ENCODE data around the gene SULT6B1. TPM values are rescaled to one million over a fixed set of nuclear protein-coding genes. Genes with fewer than 3 reads are reported as not detected.

SULT6B1 gene
- total RNA-seq, 6 experiments from 2014 or later, result not detected

- ATAC-seq, result no peak
- DNase-seq, result no peak
- 87% methylated on average over 4 of the region's 4 CpGs for WGBS (ENCODE audit: insufficient coverage, low coverage, low lambda C conversion rate, missing lambda C conversion rate)
- Histone ChIP-seq H3K9me3 (no peaks in the 10 kb centered on the region), H3K27ac (no peak overlapping the region), H3K4me1 (peaks cover 0 to 12% (median 3%) of the 10 kb centered on the region in 4 donors), H3K27me3 (no peaks in the 10 kb centered on the region), H3K4me3 (no peak overlapping the region), H3K36me3 (no peaks in the 10 kb centered on the region)
- intact Hi-C loops (cut with DNase I), result no loop called here
- TF ChIP-seq POLR2A (IDR thresholded peaks at IDR 0.05) (no peak), CTCF (IDR thresholded peaks at IDR 0.05) (no peak)
These were observed 33.7 kb downstream of the SULT6B1 start for GRCh38 chr2:37154785-37155184.

- DNase-seq (no peak), ATAC-seq (no peak)
- intact Hi-C loops (cut with DNase I), result no loop called here
- WGBS (ENCODE audit: insufficient coverage, low coverage, low lambda C conversion rate, missing lambda C conversion rate), result 84% methylated on average over 5 of the region's 5 CpGs
- TF ChIP-seq POLR2A (IDR thresholded peaks at IDR 0.05), result no peak
- no peak for TF ChIP-seq CTCF (IDR thresholded peaks at IDR 0.05)
- H3K36me3 ChIP-seq, result no peaks in the 10 kb centered on the region
- H3K27ac ChIP-seq, result no peak overlapping the region
- no peak overlapping the region for H3K4me3 ChIP-seq
- peaks cover 0 to 14% (median 3%) of the 10 kb centered on the region in 4 donors for H3K4me1 ChIP-seq
- no peaks in the 10 kb centered on the region for H3K27me3 ChIP-seq
- no peaks in the 10 kb centered on the region for H3K9me3 ChIP-seq
These were observed 35.2 kb downstream of the SULT6B1 start for GRCh38 chr2:37153224-37153623.

- no peaks in the 10 kb centered on the region for H3K9me3 ChIP-seq
- WGBS (ENCODE audit: insufficient coverage, low coverage, low lambda C conversion rate, missing lambda C conversion rate), result 21% methylated on average over 6 of the region's 6 CpGs
- H3K27me3 ChIP-seq, result no peaks in the 10 kb centered on the region
- no peak overlapping the region for H3K27ac ChIP-seq
- intact Hi-C loops (cut with DNase I), result no loop called here
- peaks cover 0 to 24% (median 11%) of the 10 kb centered on the region in 4 donors for H3K36me3 ChIP-seq
- no peak for DNase-seq
- ATAC-seq, result peak in 3 of 4 donors; percentile 20 to 63 (median 31)
- no peak overlapping the region for H3K4me3 ChIP-seq
- TF ChIP-seq POLR2A (IDR thresholded peaks at IDR 0.05) (no peak), CTCF (IDR thresholded peaks at IDR 0.05) (no peak)
- H3K4me1 ChIP-seq, result peaks cover 0 to 6% (median 3%) of the 10 kb centered on the region in 4 donors
These were observed 38.7 kb downstream of the SULT6B1 start for GRCh38 chr2:37149626-37150322.

GRCh38 chr2:37148325-37148724 is 40.1 kb downstream of the SULT6B1 start:
- WGBS (ENCODE audit: insufficient coverage, low coverage, low lambda C conversion rate, missing lambda C conversion rate), result 19% methylated on average over 7 of the region's 7 CpGs
- peak in 2 of 3 donors; percentile 39 to 51 for DNase-seq

More at GRCh38 chr2:37148325-37148724, 40.1 kb downstream of the SULT6B1 start:
- Histone ChIP-seq H3K4me1 (peaks cover 0 to 6% (median 3%) of the 10 kb centered on the region in 4 donors), H3K4me3 (no peak overlapping the region), H3K27ac (no peak overlapping the region), H3K36me3 (peaks cover 0 to 38% (median 11%) of the 10 kb centered on the region in 4 donors), H3K9me3 (no peaks in the 10 kb centered on the region), H3K27me3 (no peaks in the 10 kb centered on the region)
- ATAC-seq, result peak; percentile 85 to 94 (median 88)
- TF ChIP-seq CTCF (IDR thresholded peaks at IDR 0.05), result no peak
- TF ChIP-seq POLR2A (IDR thresholded peaks at IDR 0.05), result no peak
- intact Hi-C loops (cut with DNase I), result no loop called here
